Ishikawa (cell line): ENCODE measurements around the gene CIAO3.

Experiments
- CEBPB ChIP-seq: IDR thresholded peaks from 2 replicates; pipeline ENCODE4 v1.6.1; 2012
- CREB1 ChIP-seq: IDR thresholded peaks from 2 replicates; pipeline ENCODE4 v1.6.1; 2012; ENCODE audit warnings: low read depth
- EGR1 ChIP-seq: IDR thresholded peaks from 2 replicates; pipeline ENCODE4 v1.6.1; 2012
- EP300 ChIP-seq: IDR thresholded peaks from 2 replicates; pipeline ENCODE4 v1.6.1; 2012; ENCODE audit warnings: borderline replicate concordance
- FOXM1 ChIP-seq: IDR thresholded peaks from 2 replicates; pipeline ENCODE4 v1.6.1; 2012; ENCODE audit warnings: low read depth, borderline replicate concordance
- MAX ChIP-seq: IDR thresholded peaks from 2 replicates; pipeline ENCODE4 v1.6.1; 2012
- NFIC ChIP-seq: IDR thresholded peaks from 2 replicates; pipeline ENCODE4 v1.6.1; 2012
- RAD21 ChIP-seq: IDR thresholded peaks from 2 replicates; pipeline ENCODE4 v1.6.1; 2012; ENCODE audit warnings: low read depth
- REST ChIP-seq: IDR thresholded peaks from 2 replicates; pipeline ENCODE4 v1.6.1; 2012; ENCODE audit warnings: low read depth, mild to moderate bottlenecking
- TAF1 ChIP-seq: IDR thresholded peaks from 2 replicates; pipeline ENCODE4 v1.6.1; 2012; ENCODE audit warnings: low read depth, mild to moderate bottlenecking
- TCF12 ChIP-seq: IDR thresholded peaks from 2 replicates; pipeline ENCODE4 v1.6.1; 2012; ENCODE audit warnings: low read depth
- TEAD4 ChIP-seq: IDR thresholded peaks from 2 replicates; pipeline ENCODE4 v1.6.1; 2012
- ZBTB7A ChIP-seq: IDR thresholded peaks from 2 replicates; pipeline ENCODE4 v1.6.1; 2012; ENCODE audit warnings: low read depth
- TF ChIP-seq, protein P1 (sequence below): IDR thresholded peaks from 2 replicates; pipeline ENCODE4 v1.6.1; 2012

The CIAO3 gene

DNA sequence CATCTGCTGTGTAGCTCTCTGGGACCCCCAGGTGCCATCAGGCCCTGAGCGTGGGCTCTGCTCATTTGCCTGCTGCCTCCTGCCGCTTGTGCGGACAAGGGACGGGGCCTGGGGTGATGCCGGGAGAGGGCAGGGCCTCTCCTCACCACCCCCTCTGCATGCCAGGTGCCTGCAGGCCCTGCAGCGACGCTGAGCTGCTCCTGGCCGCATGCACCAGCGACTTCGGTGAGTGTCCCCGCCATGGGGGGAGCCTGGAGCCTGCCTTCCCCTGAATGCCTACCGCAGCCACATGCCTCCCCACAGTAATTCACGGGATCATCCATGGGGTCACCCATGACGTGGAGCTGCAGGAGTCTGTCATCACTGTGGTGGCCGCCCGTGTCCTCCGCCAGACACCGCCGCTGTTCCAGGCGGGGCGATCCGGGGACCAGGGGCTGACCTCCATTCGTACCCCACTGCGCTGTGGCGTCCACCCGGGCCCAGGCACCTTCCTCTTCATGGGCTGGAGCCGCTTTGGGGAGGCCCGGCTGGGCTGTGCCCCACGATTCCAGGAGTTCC is 23.9 kb downstream of the CIAO3 start:
- TF ChIP-seq RAD21 (no peak), NFIC (no peak), EP300 (no peak)

DNA sequence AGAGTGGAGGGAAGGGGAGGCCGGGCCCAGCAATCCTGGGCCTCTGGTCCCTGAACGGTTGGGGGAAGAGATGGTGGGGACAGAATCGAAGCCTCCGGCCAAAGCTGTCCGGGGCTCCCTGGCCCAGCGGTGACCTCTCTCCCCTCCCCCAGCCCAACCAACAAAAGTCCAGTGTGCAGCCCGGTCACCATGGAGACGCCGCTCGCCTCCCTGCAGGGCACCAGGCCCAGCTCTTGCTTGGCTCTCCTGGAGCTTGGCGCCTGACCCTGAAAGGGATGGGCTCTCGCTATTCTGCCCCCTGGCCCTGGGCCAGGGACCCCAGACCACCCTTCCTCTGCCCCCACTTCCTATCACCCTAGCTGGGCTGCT is 24.6 kb downstream of the CIAO3 start:
- TF ChIP-seq MAX, result no peak
- TF ChIP-seq NFIC, result peak; percentile 18; the same call in 1 of the 2 replicates
- TF ChIP-seq CEBPB, result no peak
- TF ChIP-seq ZBTB7A, result 0 out of 2 replicates have a peak, but pooled peaks have one; percentile 31

- no peak for TF ChIP-seq CREB1
- TF ChIP-seq REST, result no peak
- TF ChIP-seq FOXM1, result no peak
- no peak; the same call in 1 of the 2 replicates for TF ChIP-seq MAX
- peak; percentile 23; the same call in 1 of the 2 replicates for TF ChIP-seq NFIC
- TF ChIP-seq TCF12, result no peak
Measured at GRCh38 chr16:715477-716199, 25.2 kb downstream of the CIAO3 start.

GRCh38 chr16:714558-715476 is 26.0 kb downstream of the CIAO3 start, which contains the start of gene METRN:
Gene METRN, plus strand, starts transcription at chr16:715118. Its CDS starts 172 bp downstream, at chr16:715290.
- TF ChIP-seq MAX, result peak; percentile 90
- no peak for TF ChIP-seq EP300

GRCh38 chr16:714079-714478 is 26.7 kb downstream of the CIAO3 start:
- TF ChIP-seq TAF1 (no peak), NFIC (no peak), FOXM1 (no peak), RAD21 (no peak), ZBTB7A (no peak), EP300 (no peak), MAX (no peak), TEAD4 (no peak), TCF12 (no peak), CREB1 (no peak)

GRCh38 chr16:712740-713250 is 28.0 kb downstream of the CIAO3 start:
- TF ChIP-seq EP300 (0 out of 2 replicates have a peak, but pooled peaks have one; percentile 37), CEBPB (peak; percentile 50; the same call in 1 of the 2 replicates), TEAD4 (peak; percentile 5; the same call in 1 of the 2 replicates), RAD21 (peak; percentile 35)
- TF ChIP-seq, protein P1, sequence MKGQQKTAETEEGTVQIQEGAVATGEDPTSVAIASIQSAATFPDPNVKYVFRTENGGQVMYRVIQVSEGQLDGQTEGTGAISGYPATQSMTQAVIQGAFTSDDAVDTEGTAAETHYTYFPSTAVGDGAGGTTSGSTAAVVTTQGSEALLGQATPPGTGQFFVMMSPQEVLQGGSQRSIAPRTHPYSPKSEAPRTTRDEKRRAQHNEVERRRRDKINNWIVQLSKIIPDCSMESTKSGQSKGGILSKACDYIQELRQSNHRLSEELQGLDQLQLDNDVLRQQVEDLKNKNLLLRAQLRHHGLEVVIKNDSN, result 0 out of 2 replicates have a peak, but pooled peaks have one; percentile 15

GRCh38 chr16:711548-712320 is 29.1 kb downstream of the CIAO3 start:
- TF ChIP-seq EGR1 (no peak), RAD21 (peak; percentile 90)
